ENCODE data around the gene LARP1B.
A peak's percentile ranks its signal among the peaks of the same experiment; 100 is the strongest.
"Not testable (repeated sequence)": the region's sequence is repeated elsewhere in the genome, so short reads cannot be mapped to it uniquely, and the experiment has no call there.

The LARP1B gene

DNA sequence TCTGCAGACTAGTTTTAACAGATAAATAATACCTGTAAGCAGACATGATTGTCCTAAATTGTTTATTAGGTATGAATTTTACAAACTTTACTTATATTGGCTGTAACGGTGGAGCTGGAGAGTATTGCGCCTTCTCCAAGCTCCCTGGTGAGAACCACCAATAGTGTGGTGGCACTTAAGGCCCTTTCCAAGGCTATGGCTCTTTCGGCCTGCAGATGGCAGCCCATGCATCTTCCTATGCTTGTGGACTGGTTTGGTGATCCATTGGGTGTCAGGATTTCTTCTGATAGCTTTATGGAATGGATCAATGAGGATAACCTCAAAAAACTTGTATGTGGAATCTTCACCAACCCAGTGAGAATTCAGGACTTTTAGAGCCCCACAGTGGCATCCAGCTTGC, 7.8 kb downstream of the LARP1B start:
- Histone ChIP-seq H3K36me3 (no peaks in the 10 kb centered on the region; the same call in 1 of the 2 replicates), H3K27ac (no peak overlapping the region), H3K4me3 (ENCODE audit: low read depth, low read length) (no peak overlapping the region), H3K9me3 (ENCODE audit: severe bottlenecking) (no peaks in the 10 kb centered on the region), H3K27me3 (ENCODE audit: insufficient read depth, low read depth, severe bottlenecking) (no peaks in the 10 kb centered on the region)
- peak; percentile 56 for DNase-seq
- TF ChIP-seq, protein P1, sequence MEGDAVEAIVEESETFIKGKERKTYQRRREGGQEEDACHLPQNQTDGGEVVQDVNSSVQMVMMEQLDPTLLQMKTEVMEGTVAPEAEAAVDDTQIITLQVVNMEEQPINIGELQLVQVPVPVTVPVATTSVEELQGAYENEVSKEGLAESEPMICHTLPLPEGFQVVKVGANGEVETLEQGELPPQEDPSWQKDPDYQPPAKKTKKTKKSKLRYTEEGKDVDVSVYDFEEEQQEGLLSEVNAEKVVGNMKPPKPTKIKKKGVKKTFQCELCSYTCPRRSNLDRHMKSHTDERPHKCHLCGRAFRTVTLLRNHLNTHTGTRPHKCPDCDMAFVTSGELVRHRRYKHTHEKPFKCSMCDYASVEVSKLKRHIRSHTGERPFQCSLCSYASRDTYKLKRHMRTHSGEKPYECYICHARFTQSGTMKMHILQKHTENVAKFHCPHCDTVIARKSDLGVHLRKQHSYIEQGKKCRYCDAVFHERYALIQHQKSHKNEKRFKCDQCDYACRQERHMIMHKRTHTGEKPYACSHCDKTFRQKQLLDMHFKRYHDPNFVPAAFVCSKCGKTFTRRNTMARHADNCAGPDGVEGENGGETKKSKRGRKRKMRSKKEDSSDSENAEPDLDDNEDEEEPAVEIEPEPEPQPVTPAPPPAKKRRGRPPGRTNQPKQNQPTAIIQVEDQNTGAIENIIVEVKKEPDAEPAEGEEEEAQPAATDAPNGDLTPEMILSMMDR (IDR thresholded peaks at IDR 0.05; ENCODE audit: low read depth, low read length): peak; percentile 72

DNA sequence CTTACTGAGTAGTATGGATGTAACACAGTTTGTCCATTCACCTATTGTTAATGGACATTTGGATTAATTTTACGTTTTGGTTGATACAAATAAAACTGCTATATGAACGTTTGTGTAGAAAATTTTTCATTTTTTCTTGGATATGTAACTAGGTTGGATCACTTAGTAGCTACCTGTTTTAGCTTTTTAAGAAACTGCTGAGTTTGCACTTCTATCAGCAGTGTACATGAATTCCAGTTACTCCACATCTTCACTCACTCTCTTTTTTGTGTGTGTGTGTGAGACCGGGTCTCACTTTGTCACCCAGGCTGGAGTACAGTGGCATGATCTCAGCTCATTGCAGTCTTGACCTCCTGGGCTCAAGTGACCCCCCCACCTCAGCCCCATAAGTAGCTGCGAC, 15.4 kb downstream of the LARP1B start:
- Histone ChIP-seq H3K36me3 (peaks cover 56% of the 10 kb centered on the region), H3K4me3 (ENCODE audit: low read depth, low read length) (no peak overlapping the region), H3K27ac (no peak overlapping the region), H3K9me3 (ENCODE audit: severe bottlenecking) (no peaks in the 10 kb centered on the region), H3K27me3 (ENCODE audit: insufficient read depth, low read depth, severe bottlenecking) (no peaks in the 10 kb centered on the region)
- TF ChIP-seq, protein P1 (IDR thresholded peaks at IDR 0.05; ENCODE audit: low read depth, low read length): no peak
- no peak for DNase-seq

DNA sequence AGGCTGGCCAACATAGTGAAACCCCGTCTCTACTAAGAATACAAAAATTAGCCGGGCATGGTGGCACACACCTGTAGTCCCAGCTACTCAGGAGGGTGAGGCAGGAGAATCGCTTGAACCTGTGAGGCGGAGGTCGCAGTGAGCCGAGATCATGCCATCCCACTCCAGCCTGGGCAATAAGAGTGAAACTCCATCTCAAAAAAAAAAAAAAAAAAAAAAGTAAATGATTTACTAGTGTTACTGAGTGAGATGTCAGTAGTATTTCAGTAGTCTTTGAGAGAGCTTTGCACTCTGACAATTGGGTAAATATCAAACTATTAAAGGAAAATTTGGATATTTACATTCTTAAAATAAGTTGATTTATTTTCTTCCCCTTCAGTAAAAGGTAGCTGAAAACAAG, 34.2 kb downstream of the LARP1B start:
- H3K36me3 ChIP-seq: peaks cover 53% of the 10 kb centered on the region
- not testable (repeated sequence) for H3K27ac ChIP-seq; H3K9me3 ChIP-seq (ENCODE audit: severe bottlenecking); DNase-seq; H3K4me3 ChIP-seq (ENCODE audit: low read depth, low read length); H3K27me3 ChIP-seq (ENCODE audit: insufficient read depth, low read depth, severe bottlenecking)

DNA sequence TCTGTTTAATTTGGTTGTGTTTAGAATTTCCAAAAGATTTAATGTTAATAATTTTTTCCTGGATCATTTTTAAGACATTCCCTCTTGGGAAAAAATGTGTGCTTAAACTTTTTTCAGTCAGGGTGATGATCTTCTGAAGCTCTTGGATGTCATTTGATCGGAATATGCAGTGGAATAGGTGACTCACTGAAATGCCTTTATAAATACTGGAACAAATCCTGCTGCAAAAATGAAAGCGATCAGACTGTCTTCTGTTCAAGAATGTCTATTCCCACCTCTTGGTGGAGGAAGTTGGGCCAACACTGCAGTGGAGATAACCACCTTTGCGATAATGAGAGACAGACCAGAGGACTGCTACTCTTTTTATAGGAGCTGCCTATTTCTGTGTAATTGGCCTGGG, 46.7 kb downstream of the LARP1B start:
- H3K27ac ChIP-seq: no peak overlapping the region
- no peaks in the 10 kb centered on the region for H3K27me3 ChIP-seq (ENCODE audit: insufficient read depth, low read depth, severe bottlenecking)
- DNase-seq: no peak
- no peak overlapping the region for H3K4me3 ChIP-seq (ENCODE audit: low read depth, low read length)
- TF ChIP-seq, protein P1 (IDR thresholded peaks at IDR 0.05; ENCODE audit: low read depth, low read length): no peak
- H3K36me3 ChIP-seq: peaks cover 37% of the 10 kb centered on the region
- H3K9me3 ChIP-seq (ENCODE audit: severe bottlenecking): no peaks in the 10 kb centered on the region

DNA sequence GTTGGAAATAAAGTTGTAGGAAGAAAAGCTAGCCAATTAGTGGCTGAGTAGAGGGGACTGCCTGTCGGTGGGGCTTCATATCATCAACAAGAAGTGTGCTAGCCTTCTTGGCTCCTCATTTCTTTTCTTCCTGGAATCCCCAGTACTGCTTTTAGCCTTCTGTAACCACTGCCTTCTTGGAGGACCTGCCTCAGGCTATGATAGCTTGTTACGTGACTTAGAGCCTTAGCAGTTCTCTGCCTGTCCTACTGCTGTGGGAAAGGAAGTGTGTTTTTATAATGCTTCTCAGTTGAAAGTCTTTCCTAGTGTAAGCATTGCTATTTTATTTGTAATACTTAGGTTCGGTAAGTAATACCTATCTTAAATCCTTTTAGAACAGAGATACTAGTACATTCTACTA, 61.9 kb downstream of the LARP1B start:
- H3K36me3 ChIP-seq: peaks cover 20% of the 10 kb centered on the region
- DNase-seq: no peak
- no peaks in the 10 kb centered on the region for H3K9me3 ChIP-seq (ENCODE audit: severe bottlenecking)
- no peak overlapping the region for H3K4me3 ChIP-seq (ENCODE audit: low read depth, low read length)
- H3K27me3 ChIP-seq (ENCODE audit: insufficient read depth, low read depth, severe bottlenecking): no peaks in the 10 kb centered on the region
- TF ChIP-seq, protein P1 (IDR thresholded peaks at IDR 0.05; ENCODE audit: low read depth, low read length): no peak
- H3K27ac ChIP-seq: no peak overlapping the region

DNA sequence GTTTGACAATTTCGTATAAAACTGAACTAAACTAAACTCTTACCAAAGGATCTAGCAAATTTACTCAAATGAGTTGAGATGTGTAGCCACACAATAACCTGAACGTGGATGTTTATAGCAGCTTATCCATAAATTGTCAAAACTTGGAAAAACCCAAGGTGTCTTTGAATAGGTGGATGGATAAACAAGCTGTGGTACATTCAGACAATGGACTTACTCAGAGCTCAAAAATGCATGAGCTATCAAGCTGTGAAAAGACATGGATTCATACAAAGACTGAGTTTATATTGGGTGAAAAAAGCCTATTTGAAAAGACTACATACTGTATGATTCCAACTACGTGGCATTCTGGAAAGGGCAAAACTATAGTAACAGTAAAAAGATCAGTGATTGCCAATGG, 69.5 kb downstream of the LARP1B start:
- H3K27ac ChIP-seq: no peak overlapping the region
- H3K36me3 ChIP-seq: peaks cover 2% of the 10 kb centered on the region
- no peak for DNase-seq
- H3K27me3 ChIP-seq (ENCODE audit: insufficient read depth, low read depth, severe bottlenecking): no peaks in the 10 kb centered on the region
- no peaks in the 10 kb centered on the region for H3K9me3 ChIP-seq (ENCODE audit: severe bottlenecking)
- no peak overlapping the region for H3K4me3 ChIP-seq (ENCODE audit: low read depth, low read length)
- TF ChIP-seq, protein P1 (IDR thresholded peaks at IDR 0.05; ENCODE audit: low read depth, low read length): no peak

All from WERI-Rb-1 (cell line).